T-helper 22 cell (primary cell): Measurements from ENCODE around the gene C16orf74.
A peak's percentile ranks its signal among the peaks of the same experiment; 100 is the strongest.

Source experiments
- DNase-seq: peaks from one replicate; pipeline ENCODE4 v3.0.0-alpha.2; 2020; ENCODE audit warnings: low read depth

Gene C16orf74

DNA sequence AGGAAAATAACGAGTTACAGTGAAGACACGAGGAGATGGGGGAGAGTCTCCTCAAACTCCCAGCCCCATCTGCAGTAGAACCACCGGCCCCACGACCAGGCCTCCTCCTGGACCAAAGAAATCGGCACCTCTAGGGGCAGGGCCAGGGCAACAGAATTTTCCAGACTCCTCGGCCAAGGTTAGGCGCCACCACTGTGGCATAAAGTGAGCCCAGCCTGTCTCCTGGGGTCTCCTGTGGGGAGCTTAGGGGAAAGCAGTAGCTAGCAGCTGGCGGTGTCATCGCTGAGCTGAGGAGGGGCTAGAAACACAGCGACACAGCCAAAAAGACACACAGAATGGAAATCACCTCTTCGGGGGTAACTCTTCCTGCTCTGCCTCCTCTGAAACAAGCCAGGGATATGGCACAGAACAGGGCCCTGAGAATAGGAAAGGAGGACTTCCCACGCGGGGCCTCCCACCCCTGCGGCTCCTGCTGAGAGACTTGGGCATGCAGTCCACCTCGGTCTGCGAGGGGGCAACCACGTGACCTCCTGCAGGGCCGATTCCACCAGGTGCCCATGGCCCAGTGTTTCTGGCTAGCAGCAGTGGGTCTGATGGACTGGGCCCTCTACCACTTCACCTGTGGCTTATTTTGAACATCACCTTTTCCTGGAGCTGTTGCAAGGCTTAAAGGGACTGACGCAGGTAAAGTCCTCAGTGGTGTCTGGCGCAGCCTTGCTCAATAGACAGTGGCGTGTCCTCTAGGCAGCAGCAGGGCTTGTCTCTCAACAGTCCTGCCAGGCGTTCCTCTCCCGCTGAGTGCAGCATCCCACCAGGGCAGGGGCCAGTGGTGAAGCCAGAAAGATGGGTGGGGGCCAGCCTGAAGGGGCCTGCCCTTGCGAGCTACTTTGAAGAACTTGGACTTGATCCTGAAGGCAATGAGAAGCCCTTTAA lies 55.4 kb downstream of the C16orf74 start:
- no peak for DNase-seq

DNA sequence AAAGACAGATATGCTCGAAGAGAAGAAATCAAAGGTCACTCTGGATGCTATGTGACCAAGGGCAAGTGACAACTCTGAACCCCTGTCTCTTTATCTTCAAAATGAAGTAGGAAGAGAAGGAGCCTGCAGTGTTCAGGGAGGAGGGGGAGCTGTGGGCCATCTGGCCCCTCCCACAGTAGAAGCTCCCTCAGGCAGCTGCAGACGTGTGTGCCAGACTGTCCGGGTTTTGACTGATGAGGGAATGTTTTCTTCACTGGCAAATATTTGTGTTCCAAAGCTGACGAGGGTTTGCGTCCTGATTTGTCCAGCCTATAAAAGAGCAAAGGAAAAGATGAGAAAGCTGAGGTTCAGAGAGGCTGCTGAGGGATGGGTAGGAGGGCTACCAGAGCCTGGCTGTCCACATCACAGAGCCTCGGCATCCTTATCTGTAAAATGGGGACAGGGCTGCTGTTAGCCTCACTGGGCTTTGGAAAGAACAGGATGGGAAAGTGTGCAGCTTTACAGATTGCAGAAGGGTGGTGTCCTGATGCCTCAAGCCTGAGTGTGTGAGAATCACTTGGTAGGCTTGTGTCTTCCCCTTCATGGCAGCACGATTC lies 60.3 kb downstream of the C16orf74 start:
- DNase-seq, result no peak

DNA sequence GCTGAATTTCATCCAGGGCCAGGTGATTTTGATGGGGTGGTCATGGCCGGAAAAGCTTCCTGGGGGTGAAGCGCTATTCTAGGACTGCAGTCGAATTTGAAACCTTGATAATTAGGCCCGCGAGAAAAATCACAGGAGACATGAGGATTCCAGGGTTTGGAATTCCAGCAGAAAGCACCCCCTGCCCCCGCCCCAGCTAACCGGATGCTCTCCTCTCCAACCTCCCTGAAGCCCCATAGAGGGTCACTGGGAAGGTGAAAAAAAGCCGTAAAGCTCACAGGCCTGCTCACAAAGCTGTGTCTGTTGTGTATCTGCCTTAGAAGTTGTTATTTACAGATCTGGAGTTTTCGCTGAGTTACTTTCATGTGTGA lies 61.0 kb downstream of the C16orf74 start:
- no peak for DNase-seq

DNA sequence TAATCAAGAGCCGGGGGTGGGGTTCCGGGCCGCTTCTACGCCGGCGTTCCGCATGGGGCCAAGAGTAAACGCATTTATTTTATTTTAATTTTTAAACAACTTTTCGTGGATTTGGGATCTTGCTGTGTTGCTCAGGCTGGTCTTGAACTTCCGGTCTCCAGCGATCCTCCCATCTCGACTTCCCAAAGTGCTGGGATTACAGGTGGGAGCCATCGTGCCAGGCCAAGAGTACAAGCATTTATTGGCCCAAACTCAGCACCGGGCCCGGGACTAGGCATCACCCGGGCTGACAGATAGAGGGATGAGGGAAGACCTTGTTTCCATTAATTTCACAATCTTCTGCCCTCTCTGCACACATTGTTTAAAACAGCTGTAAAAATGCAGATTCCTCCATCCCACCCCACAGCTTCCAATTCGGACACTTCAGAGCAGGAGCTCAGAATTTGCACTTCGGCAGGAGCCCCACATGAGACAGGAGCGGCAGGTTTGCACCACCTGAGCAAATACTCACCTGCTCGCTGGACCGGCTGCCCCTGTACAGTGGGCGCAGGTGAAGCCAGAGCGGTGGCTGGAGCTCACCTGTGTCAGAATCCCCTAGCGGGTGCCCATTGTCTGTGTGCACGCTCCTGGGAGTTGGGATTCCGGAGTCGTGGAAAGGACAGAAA lies 61.5 kb downstream of the C16orf74 start:
- DNase-seq, result no peak

DNA sequence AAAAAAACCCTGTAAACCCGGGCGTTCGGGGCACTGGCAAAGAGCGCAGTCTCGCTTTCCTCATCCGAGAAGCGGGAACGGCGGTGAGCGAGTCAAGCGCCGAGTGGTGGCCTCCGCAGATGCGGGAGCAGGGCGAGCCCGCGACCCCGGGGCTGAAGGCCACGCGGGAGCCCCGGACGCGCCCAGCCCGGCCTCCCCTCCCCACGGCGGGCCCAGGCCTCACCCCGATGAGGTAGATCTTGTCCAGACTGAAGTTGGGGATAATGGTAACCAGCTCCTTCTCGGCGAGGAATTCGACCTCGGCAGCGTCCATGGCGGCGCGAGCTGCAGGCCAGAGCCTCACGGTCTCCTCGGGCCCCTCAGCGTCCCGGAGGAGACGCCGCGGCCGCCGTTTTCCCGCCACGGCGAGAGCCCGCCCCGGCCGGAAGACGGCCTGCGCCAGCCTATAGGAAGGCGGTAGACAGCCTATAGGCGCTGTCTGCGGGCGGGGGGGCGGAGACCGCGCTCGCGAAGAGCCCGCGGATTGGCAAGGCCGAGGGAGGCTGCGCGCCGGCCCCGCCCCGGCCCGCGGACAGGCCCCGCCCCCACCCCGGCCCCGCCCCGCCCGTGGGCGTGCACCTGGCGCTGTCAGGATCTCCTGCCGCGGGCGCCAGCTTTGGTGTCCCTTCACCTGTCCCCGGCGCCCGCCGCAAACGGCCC lies 62.2 kb downstream of the C16orf74 start, which contains the start of gene GINS2:
Gene GINS2 (minus strand): TSS at position 369 of the 699 bp plus-strand sequence. CDS start 56 bp downstream, at position 313.
- DNase-seq, result peak; percentile 84

DNA sequence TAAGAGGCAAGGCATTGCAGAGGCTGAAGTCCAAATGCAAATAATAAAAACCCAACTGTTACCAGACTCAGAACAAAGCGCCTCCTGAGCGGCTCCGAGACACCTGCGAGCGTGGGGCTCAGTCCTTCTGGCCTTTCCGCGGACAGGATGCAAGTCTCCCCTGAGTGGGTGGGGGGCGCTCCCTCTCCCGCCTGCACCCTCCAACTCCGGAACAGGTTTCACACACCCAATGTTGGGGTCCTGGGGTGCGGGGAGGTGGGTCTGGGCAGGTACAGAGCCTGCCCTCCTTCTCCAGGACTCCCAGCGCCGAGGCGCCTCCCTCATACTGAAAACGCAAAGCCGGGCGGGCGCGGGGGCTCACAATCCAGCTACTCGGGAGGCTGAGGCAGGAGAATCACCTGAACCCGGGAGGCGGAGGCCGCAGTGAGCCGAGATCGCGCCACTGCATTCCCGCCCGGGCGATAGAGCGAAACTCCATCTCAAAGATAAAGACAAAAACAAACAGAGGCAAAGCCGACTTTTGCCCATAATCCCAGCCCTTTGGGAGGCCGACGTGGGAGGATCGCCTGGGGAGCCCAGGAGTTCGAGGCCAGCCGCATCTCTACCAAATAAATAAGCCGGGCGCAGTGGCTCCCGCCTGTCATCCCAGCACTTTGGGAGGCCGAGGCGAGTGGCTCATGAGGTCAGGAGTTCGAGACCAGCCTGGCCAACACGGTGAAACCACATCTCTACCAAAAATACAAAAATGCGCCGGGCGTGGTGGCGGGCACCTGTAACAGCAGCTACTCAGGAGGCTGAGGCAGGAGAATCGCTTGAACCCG lies 63.0 kb downstream of the C16orf74 start:
- DNase-seq, result no peak

DNA sequence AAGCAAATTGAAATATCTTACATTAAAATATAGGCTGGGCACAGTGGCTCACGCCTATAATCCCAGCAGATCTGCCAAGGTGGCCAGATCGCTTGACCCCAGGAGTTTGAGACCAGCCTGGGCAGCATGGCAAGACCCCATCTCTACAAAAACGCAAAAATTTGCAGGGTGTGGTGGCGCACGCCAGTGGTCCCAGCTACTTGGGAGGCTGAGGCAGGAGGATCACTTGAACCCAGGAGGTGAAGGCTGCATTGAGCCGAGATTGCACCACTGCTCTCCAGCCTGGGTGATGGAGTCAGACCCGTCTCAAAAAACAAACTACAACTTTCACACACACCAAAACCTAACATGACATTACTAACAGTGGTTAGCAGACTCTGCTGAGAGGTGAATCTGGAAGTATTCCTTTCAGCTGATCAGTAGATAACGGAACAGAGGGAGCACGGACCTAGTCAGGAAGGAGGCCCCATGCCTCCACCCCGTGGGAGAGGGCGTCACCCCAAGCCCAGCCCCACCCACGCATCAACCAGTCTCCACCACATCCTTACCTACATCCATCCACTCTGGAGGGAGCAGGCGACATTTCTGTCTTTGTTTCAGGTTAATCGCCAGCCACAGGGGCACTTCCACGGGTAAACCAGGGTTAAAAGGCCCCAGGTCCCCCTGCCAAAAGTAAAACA lies 63.8 kb downstream of the C16orf74 start:
- no peak for DNase-seq

DNA sequence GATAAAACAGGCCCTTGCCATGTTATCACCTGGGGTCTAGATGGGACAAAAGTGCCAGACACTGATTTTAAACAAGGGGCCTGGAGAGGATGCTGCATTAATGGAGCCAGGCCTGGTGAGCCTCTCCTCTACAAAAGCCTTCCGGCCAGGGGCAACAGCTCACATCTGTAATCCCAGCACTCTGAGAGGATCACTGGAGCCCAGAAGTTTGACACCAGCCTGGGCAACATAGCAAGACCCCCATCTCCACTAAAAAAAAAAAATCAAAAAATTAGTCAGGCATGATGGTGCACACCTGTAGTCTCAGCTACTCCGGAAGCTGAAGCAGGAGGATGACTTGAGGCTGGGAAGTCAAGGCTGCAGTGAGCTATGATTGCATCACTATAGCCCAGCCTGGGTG lies 65.6 kb downstream of the C16orf74 start:
- DNase-seq, result no peak

DNA sequence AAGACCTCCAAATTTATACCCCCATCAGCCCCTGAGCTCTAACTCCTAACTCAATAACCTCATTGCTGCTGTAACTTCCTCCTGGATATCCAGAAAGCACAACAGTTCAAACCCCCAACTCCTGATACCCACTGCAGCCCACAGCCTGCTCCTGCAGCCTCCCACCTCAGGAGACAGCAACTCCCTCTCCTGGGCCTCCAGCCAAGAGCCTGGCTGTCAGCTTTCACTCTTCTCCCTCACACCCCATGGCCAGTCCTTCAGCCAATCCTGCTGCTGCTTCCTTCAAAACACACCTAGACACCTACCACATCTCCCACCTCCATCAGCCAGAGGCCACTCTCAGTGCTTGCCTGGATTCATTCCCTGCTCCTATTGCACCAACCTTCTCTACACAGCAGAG lies 67.5 kb downstream of the C16orf74 start:
- no peak for DNase-seq

DNA sequence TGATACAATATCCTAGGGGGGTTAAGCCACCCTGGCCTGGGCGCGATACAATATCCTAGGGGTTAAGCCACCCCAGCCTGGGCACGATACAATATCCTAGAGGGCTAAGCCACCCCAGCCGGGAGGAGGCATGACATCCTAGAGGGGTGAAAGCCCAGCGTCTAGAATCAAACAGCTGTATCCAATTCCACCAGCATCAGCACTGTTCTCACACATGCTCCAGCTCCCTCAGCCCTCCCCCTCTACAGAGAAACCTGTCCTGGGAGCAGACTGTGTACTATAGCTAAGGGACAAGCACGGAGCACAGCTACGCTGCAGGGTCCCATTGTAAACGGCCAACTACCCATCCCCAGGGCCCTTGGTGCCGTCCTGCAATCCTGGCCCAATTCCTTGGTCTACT lies 68.4 kb downstream of the C16orf74 start:
- no peak for DNase-seq

DNA sequence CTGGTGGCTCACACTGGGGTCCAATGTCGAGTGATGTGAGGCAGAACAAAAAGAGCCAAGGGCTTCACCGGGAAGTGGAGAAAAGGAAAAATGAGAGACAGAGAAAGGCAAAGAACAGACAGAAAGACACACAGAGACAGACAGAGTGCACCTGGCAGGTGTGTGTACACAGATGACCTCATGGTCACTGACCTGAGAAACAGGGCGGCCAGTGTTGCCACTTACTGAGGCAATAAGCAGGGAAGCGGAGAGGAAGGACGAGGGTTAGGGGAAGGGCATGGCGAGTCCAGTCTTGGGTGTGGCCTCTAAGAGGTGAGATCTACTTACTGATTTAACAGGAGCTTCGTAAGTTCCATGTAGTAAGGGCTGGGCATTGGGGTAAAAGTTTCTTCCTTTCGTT lies 69.6 kb downstream of the C16orf74 start:
- DNase-seq, result no peak

DNA sequence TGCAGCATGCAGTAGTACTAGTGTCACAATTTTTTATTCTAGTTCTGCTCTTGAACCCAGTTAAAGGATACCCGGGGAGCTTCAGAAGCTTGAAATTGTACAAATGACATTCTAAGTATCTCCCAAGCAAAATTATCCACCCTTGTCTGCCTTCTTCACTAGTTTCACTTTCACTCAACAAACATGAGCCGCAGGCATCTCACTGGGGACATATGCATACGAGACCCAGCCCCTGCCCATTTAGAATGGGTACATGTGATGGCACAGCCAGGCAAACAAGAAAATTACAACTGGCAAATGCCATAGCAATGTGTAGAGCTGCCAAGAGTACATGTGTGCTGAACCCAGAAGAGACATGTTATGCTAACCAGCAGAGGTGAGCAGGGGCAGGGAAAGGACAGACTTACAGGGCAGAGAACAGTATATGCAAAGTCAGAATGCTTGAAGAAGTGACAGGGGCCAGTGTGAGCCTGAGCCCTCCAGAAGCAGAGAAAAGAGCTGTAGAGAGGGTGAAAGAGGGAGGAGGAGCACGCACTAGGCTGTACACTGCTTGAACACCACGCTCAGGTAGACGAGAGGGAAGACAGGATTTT lies 70.4 kb downstream of the C16orf74 start:
- no peak for DNase-seq

DNA sequence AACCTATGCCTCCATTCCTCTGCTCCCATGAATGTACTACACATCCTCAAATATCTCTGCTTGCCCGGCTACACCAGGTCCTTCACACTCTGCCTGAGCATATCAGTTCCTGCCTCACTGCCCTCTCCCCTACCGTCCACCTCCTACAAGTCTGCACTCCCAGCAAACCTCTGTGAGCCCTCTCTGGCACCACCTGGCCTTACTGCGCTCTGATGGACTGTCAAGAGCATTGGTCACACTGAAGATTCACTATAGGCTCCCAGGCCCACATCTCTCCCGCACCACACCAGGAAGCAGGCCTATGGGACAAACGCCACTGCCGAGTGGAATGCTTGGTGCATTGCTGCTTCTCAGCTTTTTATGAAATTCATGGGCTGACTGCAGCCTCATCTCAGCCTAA lies 71.0 kb downstream of the C16orf74 start:
- DNase-seq, result no peak

DNA sequence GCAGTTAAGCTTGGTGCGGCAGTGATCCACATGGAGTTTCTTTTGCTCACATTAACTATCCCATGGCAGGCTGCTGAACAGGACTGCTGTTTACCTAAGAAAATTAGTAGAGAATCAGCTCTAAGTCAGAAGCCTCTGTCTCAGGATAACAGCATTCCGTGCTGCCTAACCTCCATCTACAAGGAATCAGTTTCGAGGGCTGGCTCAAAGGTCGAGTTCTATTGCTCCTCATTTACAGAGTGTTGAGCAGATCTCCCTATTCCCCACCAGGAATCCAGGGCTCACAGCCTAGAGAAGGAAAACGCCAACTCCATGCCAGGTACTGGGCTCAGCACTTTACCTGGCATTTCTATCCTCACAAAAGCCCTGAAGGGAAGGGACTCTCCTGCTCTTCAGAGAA lies 72.1 kb downstream of the C16orf74 start:
- no peak for DNase-seq

DNA sequence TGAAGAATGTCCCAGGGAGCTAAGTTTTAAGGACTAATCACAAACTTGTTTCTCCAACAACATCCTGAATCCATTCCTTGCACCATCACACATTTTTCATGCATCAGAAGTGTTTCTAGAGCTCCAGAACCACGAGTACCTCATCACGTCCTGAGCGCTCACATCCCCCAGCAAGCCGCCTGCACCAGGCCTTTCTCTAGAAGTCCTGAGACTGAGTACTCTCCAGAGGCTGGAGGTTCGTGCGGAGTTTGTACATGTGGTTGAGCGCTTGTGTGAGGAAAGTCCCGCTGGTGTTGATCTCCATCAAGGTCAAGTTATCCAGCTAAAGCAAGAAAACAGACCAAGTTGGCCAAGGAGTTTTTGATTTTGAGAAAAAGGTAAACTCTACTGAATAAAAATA lies 72.9 kb downstream of the C16orf74 start:
- DNase-seq, result no peak

DNA sequence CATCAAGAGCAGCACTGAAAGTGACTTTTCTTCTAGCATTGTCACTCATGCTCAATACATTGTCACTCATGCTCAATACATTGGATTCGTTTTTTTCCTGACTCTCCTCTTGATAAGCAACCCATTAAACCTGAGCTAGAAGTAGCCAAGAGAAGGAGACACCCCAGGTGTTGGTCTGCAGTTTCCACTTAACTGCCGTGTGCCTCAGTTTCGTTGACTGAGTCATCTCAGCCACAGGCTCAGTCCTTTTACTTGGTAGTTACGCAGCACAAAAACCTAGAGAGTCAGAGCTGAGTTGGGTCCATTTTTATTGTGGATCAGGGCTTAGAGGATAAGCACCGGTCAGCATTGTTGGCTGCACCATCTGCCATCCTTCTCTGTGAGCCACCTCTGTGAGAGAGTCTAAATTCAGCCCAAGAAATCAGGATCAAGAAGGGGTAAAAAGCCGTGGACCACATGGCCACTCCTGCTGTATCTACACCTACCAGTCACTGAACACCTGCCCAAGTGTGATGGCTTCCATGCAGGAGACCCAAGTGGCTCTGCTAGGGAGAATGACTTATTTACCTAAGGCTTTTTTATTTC lies 73.4 kb downstream of the C16orf74 start:
- DNase-seq, result no peak

DNA sequence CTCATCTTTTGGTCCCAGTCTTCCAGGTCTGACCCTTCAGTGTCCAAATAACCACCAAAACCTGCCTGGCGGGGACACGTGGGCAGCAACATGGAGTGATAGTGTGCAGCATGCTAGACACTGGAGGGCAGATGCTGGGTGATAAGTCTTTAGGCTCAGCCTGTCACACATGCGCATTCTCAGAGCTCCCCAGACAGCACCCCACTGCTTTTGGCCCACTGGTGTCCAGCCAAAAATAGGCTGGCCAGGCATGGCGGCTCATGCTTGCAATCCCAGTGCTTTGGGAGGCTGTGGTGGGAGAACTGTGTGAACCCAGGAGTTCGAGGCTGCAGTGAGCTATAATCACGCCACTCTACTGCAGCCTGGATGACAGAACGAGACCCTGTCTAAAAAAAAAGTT lies 74.4 kb downstream of the C16orf74 start:
- no peak for DNase-seq

DNA sequence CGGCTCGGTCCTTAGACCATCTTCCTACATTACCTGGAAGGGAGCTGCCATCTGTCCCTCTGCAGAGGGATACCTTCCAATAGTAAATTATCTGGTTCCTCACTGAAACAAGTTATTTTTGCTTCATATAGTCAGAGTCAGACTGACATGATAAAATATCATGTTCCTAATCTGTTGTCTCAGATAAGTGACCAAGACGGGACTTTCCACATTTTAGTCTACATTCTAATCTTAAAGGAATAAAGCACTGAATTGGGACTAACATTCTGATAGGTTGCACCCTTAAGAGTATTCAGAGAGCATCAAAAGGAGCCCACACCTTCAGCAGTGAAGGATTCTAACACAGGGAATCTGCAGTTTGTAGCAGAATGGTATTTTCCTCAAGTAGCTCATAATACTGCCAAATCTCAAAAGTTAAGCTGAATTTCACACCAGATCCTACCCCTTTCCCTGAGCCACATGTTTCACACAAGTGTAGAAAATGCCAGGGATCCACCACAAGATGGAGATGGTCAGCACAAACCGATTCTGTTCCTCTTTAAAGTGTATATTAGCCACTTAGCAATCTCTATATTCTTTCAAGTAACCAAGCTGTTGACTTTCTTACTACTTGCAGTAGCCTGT lies 75.5 kb downstream of the C16orf74 start:
- no peak for DNase-seq

DNA sequence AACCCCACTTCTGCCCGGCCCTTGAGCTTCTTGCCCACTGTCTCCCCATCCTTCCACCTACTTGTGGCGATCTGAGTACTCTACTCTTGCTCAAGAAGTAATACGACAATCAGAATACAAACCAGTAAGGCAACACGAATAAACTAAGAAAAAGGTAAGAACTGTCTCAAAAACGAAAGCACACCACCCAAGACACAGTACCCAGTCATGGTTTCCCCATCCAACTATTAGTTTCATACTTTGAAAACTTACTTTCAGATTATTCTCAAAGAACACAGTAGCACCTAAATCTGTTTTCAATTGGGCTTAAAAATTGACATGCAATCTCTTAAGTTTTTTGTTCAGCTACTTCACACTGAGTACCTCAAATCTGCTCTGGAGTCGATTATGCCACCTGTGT lies 76.1 kb downstream of the C16orf74 start:
- DNase-seq, result no peak

DNA sequence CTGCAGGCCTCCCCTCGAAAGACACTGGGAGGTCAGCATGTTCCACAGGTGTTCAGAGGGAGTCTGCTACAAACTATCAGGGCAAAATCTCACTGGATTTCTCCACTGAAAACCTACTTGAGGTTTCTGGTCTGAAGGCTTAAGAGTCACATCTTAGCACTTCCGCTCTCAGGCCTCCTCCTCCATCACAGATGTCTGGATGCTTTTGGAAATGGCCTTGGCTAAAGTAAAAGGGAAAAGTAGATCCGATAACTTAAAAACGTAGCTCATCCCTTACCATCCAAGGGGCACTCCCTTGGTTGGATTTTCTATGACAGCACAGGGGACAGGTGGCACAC lies 76.5 kb downstream of the C16orf74 start:
- DNase-seq, result no peak
